ENCODE results near the gene TMEM119. TPM values are rescaled to one million over a fixed set of nuclear protein-coding genes. Genes with fewer than 3 reads are reported as not detected.

The TMEM119 gene
- total RNA-seq, 1 experiment from 2014 or later = not detected

- intact Hi-C loops (cut with micrococcal nuclease; ENCODE audit: unreplicated experiment) = no loop called here
- no peak for DNase-seq
- H3K9me3 Mint-ChIP-seq (ENCODE audit: unreplicated experiment) = peaks cover 12% of the 10 kb centered on the region
- no TSS peak for BruUV-seq (replicated peaks)
- H3K27me3 Mint-ChIP-seq (ENCODE audit: insufficient read depth, unreplicated experiment) = peaks cover 4% of the 10 kb centered on the region
- Histone ChIP-seq H3K4me1 (0 out of 2 replicates have a peak, but pooled peaks cover 5% of the 10 kb centered on the region), H3K9me3 (no peaks in the 10 kb centered on the region), H3K36me3 (ENCODE audit: control insufficient read depth, insufficient read depth, low read length) (no peaks in the 10 kb centered on the region), H3K4me3 (ENCODE audit: low read depth, low read length) (no peak overlapping the region), H3K27me3 (replicated peaks; ENCODE audit: control insufficient read depth, insufficient read depth, low read length) (no peaks in the 10 kb centered on the region)
- peaks cover 8% of the 10 kb centered on the region for H3K4me1 Mint-ChIP-seq (ENCODE audit: low read depth, unreplicated experiment)
- CTCF ChIA-PET = no interaction called here
- no peak overlapping the region for H3K4me3 Mint-ChIP-seq (ENCODE audit: unreplicated experiment)
- POLR2A ChIA-PET = no interaction called here
- no peak for TF ChIP-seq CTCF (IDR thresholded peaks at IDR 0.05; ENCODE audit: insufficient read depth in 1 of 2, low read depth in 1 of 2, low read length in 1 of 2, severe bottlenecking in 1 of 2, unreplicated experiment in 1 of 2)
- H3K27ac Mint-ChIP-seq (ENCODE audit: unreplicated experiment) = no peak overlapping the region
- H3K36me3 Mint-ChIP-seq (ENCODE audit: insufficient read depth, unreplicated experiment) = no peaks in the 10 kb centered on the region
Measured at GRCh38 chr12:108578264-108578663, 19.6 kb downstream of the TMEM119 start.

GRCh38 chr12:108577458-108577857 is 20.4 kb downstream of the TMEM119 start:
- H3K36me3 ChIP-seq (ENCODE audit: control insufficient read depth, insufficient read depth, low read length) = no peaks in the 10 kb centered on the region
- H3K4me1 ChIP-seq = 0 out of 2 replicates have a peak, but pooled peaks cover 5% of the 10 kb centered on the region
- Mint-ChIP-seq H3K27ac (ENCODE audit: unreplicated experiment) (no peak overlapping the region), H3K9me3 (ENCODE audit: unreplicated experiment) (peaks cover 12% of the 10 kb centered on the region), H3K4me1 (ENCODE audit: low read depth, unreplicated experiment) (peaks cover 8% of the 10 kb centered on the region), H3K4me3 (ENCODE audit: unreplicated experiment) (no peak overlapping the region), H3K36me3 (ENCODE audit: insufficient read depth, unreplicated experiment) (no peaks in the 10 kb centered on the region), H3K27me3 (ENCODE audit: insufficient read depth, unreplicated experiment) (peaks cover 4% of the 10 kb centered on the region)
- intact Hi-C loops (cut with micrococcal nuclease; ENCODE audit: unreplicated experiment) = no loop called here
- ChIA-PET CTCF (no interaction called here), POLR2A (no interaction called here)
- no peak overlapping the region for H3K4me3 ChIP-seq (ENCODE audit: low read depth, low read length)
- no peak for DNase-seq
- H3K27me3 ChIP-seq (replicated peaks; ENCODE audit: control insufficient read depth, insufficient read depth, low read length) = no peaks in the 10 kb centered on the region
- no peaks in the 10 kb centered on the region for H3K9me3 ChIP-seq
- no TSS peak for BruUV-seq (replicated peaks)
- TF ChIP-seq CTCF (IDR thresholded peaks at IDR 0.05; ENCODE audit: insufficient read depth in 1 of 2, low read depth in 1 of 2, low read length in 1 of 2, severe bottlenecking in 1 of 2, unreplicated experiment in 1 of 2) = no peak

- Mint-ChIP-seq H3K4me3 (ENCODE audit: unreplicated experiment) (no peak overlapping the region), H3K4me1 (ENCODE audit: low read depth, unreplicated experiment) (peaks cover 8% of the 10 kb centered on the region), H3K27me3 (ENCODE audit: insufficient read depth, unreplicated experiment) (peaks cover 4% of the 10 kb centered on the region), H3K36me3 (ENCODE audit: insufficient read depth, unreplicated experiment) (no peaks in the 10 kb centered on the region), H3K9me3 (ENCODE audit: unreplicated experiment) (peaks cover 12% of the 10 kb centered on the region), H3K27ac (ENCODE audit: unreplicated experiment) (no peak overlapping the region)
- H3K4me1 ChIP-seq = 0 out of 2 replicates have a peak, but pooled peaks cover 5% of the 10 kb centered on the region
- TF ChIP-seq CTCF (IDR thresholded peaks at IDR 0.05; ENCODE audit: insufficient read depth in 1 of 2, low read depth in 1 of 2, low read length in 1 of 2, severe bottlenecking in 1 of 2, unreplicated experiment in 1 of 2) = no peak
- no peak for DNase-seq
- no peaks in the 10 kb centered on the region for H3K9me3 ChIP-seq
- H3K4me3 ChIP-seq (ENCODE audit: low read depth, low read length) = no peak overlapping the region
- intact Hi-C loops (cut with micrococcal nuclease; ENCODE audit: unreplicated experiment) = no loop called here
- no peaks in the 10 kb centered on the region for H3K27me3 ChIP-seq (replicated peaks; ENCODE audit: control insufficient read depth, insufficient read depth, low read length)
- no TSS peak for BruUV-seq (replicated peaks)
- POLR2A ChIA-PET = no interaction called here
- H3K36me3 ChIP-seq (ENCODE audit: control insufficient read depth, insufficient read depth, low read length) = no peaks in the 10 kb centered on the region
- CTCF ChIA-PET = no interaction called here
Measured at GRCh38 chr12:108576660-108577234, 21.1 kb downstream of the TMEM119 start.
